ENCODE results near the gene TIPRL.

DNA sequence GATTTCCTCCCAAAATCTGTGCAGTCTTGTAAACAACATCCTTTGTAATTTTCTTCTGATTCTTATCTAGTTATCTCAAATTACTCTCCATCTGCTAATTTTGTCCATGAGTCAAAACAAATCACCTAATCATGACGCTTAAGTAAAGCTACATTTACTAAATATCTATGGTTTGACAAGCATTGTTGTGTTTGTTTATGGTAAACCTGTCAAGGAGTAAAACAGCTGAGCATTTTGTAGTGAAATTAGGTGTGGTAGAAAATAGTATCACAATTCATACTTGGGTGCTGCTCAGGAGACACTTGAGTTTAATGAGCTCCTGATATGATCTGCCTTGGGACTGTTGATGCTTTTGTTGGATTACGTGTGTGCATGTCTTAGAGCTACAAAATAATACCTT, 11.6 kb downstream of the TIPRL start:
- TF ChIP-seq, protein P1, sequence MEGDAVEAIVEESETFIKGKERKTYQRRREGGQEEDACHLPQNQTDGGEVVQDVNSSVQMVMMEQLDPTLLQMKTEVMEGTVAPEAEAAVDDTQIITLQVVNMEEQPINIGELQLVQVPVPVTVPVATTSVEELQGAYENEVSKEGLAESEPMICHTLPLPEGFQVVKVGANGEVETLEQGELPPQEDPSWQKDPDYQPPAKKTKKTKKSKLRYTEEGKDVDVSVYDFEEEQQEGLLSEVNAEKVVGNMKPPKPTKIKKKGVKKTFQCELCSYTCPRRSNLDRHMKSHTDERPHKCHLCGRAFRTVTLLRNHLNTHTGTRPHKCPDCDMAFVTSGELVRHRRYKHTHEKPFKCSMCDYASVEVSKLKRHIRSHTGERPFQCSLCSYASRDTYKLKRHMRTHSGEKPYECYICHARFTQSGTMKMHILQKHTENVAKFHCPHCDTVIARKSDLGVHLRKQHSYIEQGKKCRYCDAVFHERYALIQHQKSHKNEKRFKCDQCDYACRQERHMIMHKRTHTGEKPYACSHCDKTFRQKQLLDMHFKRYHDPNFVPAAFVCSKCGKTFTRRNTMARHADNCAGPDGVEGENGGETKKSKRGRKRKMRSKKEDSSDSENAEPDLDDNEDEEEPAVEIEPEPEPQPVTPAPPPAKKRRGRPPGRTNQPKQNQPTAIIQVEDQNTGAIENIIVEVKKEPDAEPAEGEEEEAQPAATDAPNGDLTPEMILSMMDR (IDR thresholded peaks at IDR 0.05) = no peak
- TF ChIP-seq POLR2A (IDR thresholded peaks at IDR 0.05) = no peak
- no peak for TF ChIP-seq EP300 (IDR thresholded peaks at IDR 0.05; ENCODE audit: low read depth)

All from transverse colon (tissue), 3 donors.